ENCODE data around the gene NPHP4. TPM values are rescaled to one million over a fixed set of nuclear protein-coding genes. Genes with fewer than 3 reads are reported as not detected.

The NPHP4 gene
- polyA plus RNA-seq, 3 donors, result 0.39 to 13.7 (median 1.2) TPM

DNA sequence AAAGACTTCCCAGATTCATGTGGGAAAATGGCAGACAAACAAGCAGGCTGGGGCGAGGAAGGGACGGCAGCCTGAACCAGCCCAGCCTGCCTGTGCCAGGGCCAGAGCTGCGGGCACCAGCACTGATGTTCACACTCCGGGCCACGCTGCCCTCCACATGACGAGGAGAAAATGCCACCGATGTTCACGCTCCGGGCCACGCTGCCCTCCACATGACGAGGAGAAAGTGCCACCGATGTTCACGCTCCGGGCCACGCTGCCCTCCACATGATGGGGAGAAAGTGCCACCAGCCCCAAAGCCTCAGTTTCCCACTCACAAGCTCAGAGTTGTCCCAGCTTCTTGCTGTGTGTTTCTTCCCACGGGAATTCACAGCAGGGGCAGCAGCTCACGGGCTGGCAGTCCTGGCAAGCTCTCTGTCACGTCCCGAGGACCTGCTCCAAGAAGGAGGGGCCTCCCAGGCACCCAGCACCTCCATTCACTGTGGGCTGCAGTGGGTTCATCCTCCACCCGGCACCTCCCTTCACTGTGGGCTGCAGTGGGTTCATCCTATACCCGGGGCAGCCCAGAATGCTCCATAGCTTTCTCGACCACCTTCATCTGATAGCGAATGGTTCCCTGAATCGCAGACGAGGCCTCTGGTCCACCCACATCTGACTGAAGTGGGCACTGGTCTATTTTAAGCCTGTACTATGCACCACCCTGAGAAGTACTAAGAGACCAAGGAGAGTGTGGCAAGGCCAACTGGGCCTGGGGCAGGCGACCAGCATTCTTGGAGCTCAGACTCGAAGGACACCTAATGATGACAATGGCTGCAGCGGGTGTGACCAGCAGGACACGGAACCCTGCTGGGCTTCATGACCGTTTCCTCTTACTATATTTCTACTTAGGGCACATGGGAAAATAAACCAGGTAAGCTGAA lies 108.8 kb downstream of the NPHP4 start:
- H3K4me1 Mint-ChIP-seq, result no peaks in the 10 kb centered on the region
- no peak for DNase-seq
- Histone ChIP-seq H3K36me3 (replicated peaks in 1 of 2; ENCODE audit: control insufficient read depth in 1 of 2, insufficient read depth in 2 of 2, low read length in 2 of 2) (peaks cover 2 to 18% of the 10 kb centered on the region in 2 donors), H4K20me1 (ENCODE audit: insufficient read depth, low read length) (no peaks in the 10 kb centered on the region), H3K9ac (ENCODE audit: insufficient read depth, low read length, poor library complexity, severe bottlenecking) (no peak overlapping the region), H3K4me1 (ENCODE audit: control insufficient read depth in 1 of 2, insufficient read depth in 2 of 2, low read length in 2 of 2) (no peaks in the 10 kb centered on the region), H3K27me3 (ENCODE audit: control insufficient read depth in 2 of 2, insufficient read depth in 2 of 2, low read length in 2 of 2) (no peaks in the 10 kb centered on the region), H3K79me2 (ENCODE audit: insufficient read depth, low read length) (no peaks in the 10 kb centered on the region), H3K9me3 (replicated peaks in 1 of 2; ENCODE audit: control insufficient read depth in 1 of 2, insufficient read depth in 1 of 2, low read length in 2 of 2) (peaks cover 0 to 22% of the 10 kb centered on the region in 2 donors), H2AFZ (ENCODE audit: insufficient read depth, low read depth, low read length, poor library complexity, severe bottlenecking) (no peak overlapping the region), H3K4me2 (replicated peaks; ENCODE audit: extremely low read depth, low read length, poor library complexity, severe bottlenecking) (no peak overlapping the region), H3K4me3 (replicated peaks in 1 of 3; ENCODE audit: low read depth in 2 of 3, low read length in 3 of 3) (no peak overlapping the region), H3K27ac (ENCODE audit: low read depth in 1 of 2, low read length in 2 of 2) (no peak overlapping the region)
- peaks cover 0 to 2% (median 0%) of the 10 kb centered on the region in 3 donors for H3K27me3 Mint-ChIP-seq (ENCODE audit: low read depth in 3 of 3)
- peaks cover 41 to 43% of the 10 kb centered on the region in 2 donors for H3K36me3 Mint-ChIP-seq
- peak overlapping the region in 1 of 7 donors; percentile 66 for H3K27ac Mint-ChIP-seq
- whole genome bisulfite sequencing (ENCODE audit: insufficient coverage), result 95% methylated on average over 20 of the region's 30 CpGs
- peaks cover 13 to 27% (median 16%) of the 10 kb centered on the region in 7 donors for H3K9me3 Mint-ChIP-seq
- intact Hi-C loops (cut with micrococcal nuclease), result no loop called here
- TF ChIP-seq, protein P1, sequence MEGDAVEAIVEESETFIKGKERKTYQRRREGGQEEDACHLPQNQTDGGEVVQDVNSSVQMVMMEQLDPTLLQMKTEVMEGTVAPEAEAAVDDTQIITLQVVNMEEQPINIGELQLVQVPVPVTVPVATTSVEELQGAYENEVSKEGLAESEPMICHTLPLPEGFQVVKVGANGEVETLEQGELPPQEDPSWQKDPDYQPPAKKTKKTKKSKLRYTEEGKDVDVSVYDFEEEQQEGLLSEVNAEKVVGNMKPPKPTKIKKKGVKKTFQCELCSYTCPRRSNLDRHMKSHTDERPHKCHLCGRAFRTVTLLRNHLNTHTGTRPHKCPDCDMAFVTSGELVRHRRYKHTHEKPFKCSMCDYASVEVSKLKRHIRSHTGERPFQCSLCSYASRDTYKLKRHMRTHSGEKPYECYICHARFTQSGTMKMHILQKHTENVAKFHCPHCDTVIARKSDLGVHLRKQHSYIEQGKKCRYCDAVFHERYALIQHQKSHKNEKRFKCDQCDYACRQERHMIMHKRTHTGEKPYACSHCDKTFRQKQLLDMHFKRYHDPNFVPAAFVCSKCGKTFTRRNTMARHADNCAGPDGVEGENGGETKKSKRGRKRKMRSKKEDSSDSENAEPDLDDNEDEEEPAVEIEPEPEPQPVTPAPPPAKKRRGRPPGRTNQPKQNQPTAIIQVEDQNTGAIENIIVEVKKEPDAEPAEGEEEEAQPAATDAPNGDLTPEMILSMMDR (IDR thresholded peaks at IDR 0.05), result no peak
- H3K4me3 Mint-ChIP-seq, result peak overlapping the region in 1 of 2 donors; percentile 6

DNA sequence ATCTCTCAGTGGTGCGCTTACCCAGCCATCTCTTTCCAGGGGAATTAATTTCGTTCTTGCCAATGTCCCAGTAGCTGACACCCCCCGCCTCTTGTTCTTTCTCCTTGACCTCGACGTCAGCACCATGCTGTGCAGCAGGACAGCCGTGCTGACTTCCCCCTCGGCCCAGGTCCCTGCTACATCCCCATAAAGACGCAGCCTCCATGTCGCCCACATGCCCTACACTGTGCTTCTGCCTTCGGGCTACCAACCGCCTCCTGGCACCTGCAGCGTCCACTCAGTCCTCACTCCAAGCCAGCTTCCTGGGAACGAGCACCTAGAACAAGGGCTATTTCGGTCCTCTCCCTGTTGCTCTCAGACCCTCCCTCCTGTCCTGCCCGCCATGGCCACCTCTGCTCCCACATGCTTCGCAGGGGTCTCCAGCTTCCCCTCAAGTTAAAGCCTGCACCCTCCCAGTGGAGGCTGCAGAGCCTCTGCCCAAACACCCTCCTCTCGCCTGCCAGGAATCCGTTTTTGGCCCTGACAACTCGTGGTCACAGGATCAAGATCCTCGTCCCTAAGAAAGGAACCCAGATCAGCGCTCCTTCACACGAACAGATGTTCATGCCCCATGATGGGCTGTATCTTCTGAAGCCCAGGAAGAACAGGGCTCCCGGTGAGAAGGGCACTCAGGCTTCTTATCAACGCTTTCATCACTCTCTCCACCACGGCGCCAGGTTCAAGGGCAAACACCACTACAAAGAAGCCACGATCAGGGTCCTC lies 109.7 kb downstream of the NPHP4 start:
- H3K9me3 ChIP-seq (replicated peaks in 1 of 2; ENCODE audit: control insufficient read depth in 1 of 2, insufficient read depth in 1 of 2, low read length in 2 of 2), result peaks cover 0 to 22% of the 10 kb centered on the region in 2 donors
- TF ChIP-seq, protein P1 (IDR thresholded peaks at IDR 0.05), result no peak
- Mint-ChIP-seq H3K4me3 (no peak overlapping the region), H3K9me3 (peaks cover 13 to 27% (median 16%) of the 10 kb centered on the region in 7 donors), H3K4me1 (no peaks in the 10 kb centered on the region), H3K27ac (peak overlapping the region in 3 of 7 donors; percentile 26 to 66 (median 30)), H3K27me3 (ENCODE audit: low read depth in 3 of 3) (peaks cover 0 to 2% (median 0%) of the 10 kb centered on the region in 3 donors), H3K36me3 (peaks cover 41 to 43% of the 10 kb centered on the region in 2 donors)
- H2AFZ ChIP-seq (ENCODE audit: insufficient read depth, low read depth, low read length, poor library complexity, severe bottlenecking), result no peak overlapping the region
- H3K27me3 ChIP-seq (ENCODE audit: control insufficient read depth in 2 of 2, insufficient read depth in 2 of 2, low read length in 2 of 2), result no peaks in the 10 kb centered on the region
- no peaks in the 10 kb centered on the region for H3K4me1 ChIP-seq (ENCODE audit: control insufficient read depth in 1 of 2, insufficient read depth in 2 of 2, low read length in 2 of 2)
- H3K4me2 ChIP-seq (replicated peaks; ENCODE audit: extremely low read depth, low read length, poor library complexity, severe bottlenecking), result no peak overlapping the region
- peaks cover 2 to 18% of the 10 kb centered on the region in 2 donors for H3K36me3 ChIP-seq (replicated peaks in 1 of 2; ENCODE audit: control insufficient read depth in 1 of 2, insufficient read depth in 2 of 2, low read length in 2 of 2)
- intact Hi-C loops (cut with micrococcal nuclease), result no loop called here
- H3K27ac ChIP-seq (ENCODE audit: low read depth in 1 of 2, low read length in 2 of 2), result no peak overlapping the region
- no peak overlapping the region for H3K4me3 ChIP-seq (replicated peaks in 1 of 3; ENCODE audit: low read depth in 2 of 3, low read length in 3 of 3)
- H3K79me2 ChIP-seq (ENCODE audit: insufficient read depth, low read length), result no peaks in the 10 kb centered on the region
- 94% methylated on average over 27 of the region's 27 CpGs for WGBS (ENCODE audit: insufficient coverage)
- no peak overlapping the region for H3K9ac ChIP-seq (ENCODE audit: insufficient read depth, low read length, poor library complexity, severe bottlenecking)
- no peak for DNase-seq
- no peaks in the 10 kb centered on the region for H4K20me1 ChIP-seq (ENCODE audit: insufficient read depth, low read length)
